Loucy (cell line): ENCODE measurements around the gene ABCB9.

Experiments used
- H2AFZ ChIP-seq: fragments of 200-600 bp; sonication (generic); 2 replicates; pipeline ENCODE4 v1.6.0; 2016; ENCODE audit warnings: antibody characterized with exemption, mild to moderate bottlenecking, low read length, moderate library complexity
- H3F3A ChIP-seq: fragments of 200-600 bp; 2 replicates; pipeline ENCODE4 v1.6.0; 2016; ENCODE audit warnings: antibody characterized with exemption, low read depth, mild to moderate bottlenecking
- H3K27me3 ChIP-seq: fragments of 200-600 bp; sonication (generic); 2 replicates; pipeline ENCODE4 v1.6.1; 2014; ENCODE audit warnings: low read length, mild to moderate bottlenecking; ENCODE audit not compliant: insufficient read depth, poor library complexity, severe bottlenecking
- H3K36me3 ChIP-seq: fragments of 200-600 bp; sonication (generic); 2 replicates; pipeline ENCODE4 v1.6.1; 2016; ENCODE audit warnings: low read length; ENCODE audit not compliant: insufficient read depth
- H3K4me1 ChIP-seq: fragments of 200-600 bp; sonication (generic); 2 replicates; pipeline ENCODE4 v1.5.1; 2014; ENCODE audit warnings: low read length, mild to moderate bottlenecking; ENCODE audit not compliant: insufficient read depth, poor library complexity, severe bottlenecking
- H3K4me2 ChIP-seq: fragments of 200-600 bp; sonication (generic); 2 replicates; pipeline ENCODE4 v1.6.0; 2014; ENCODE audit warnings: antibody characterized with exemption, low read length, low read depth, mild to moderate bottlenecking; ENCODE audit not compliant: poor library complexity, severe bottlenecking
- H3K4me3 ChIP-seq: fragments of 200-600 bp; sonication (generic); 2 replicates; pipeline ENCODE4 v1.5.1; 2014; ENCODE audit warnings: low read length, mild to moderate bottlenecking, mixed read lengths; ENCODE audit not compliant: poor library complexity, severe bottlenecking
- H3K79me2 ChIP-seq: fragments of 200-600 bp; sonication (generic); 2 replicates; pipeline ENCODE4 v1.6.1; 2014; ENCODE audit warnings: low read length; ENCODE audit not compliant: insufficient read depth
- H3K9ac ChIP-seq: fragments of 200-600 bp; sonication (generic); 2 replicates; pipeline ENCODE4 v1.6.0; 2014; ENCODE audit warnings: mild to moderate bottlenecking, low read depth, low read length, moderate library complexity; ENCODE audit not compliant: poor library complexity, severe bottlenecking
- H3K9me2 ChIP-seq: fragments of 200-600 bp; sonication (generic); replicated peaks from 2 replicates; pipeline ENCODE4 v1.6.1; 2016; ENCODE audit warnings: low read depth, low read length, mixed read lengths
- H3K9me3 ChIP-seq: fragments of 200-600 bp; sonication (generic); 2 replicates; pipeline ENCODE4 v1.6.1; 2014; ENCODE audit warnings: mild to moderate bottlenecking, antibody characterized with exemption, low read length, low read depth; ENCODE audit not compliant: insufficient read depth
- H4K20me1 ChIP-seq: fragments of 200-600 bp; sonication (generic); 2 replicates; pipeline ENCODE4 v1.6.0; 2014; ENCODE audit warnings: antibody characterized with exemption, low read length, mild to moderate bottlenecking; ENCODE audit not compliant: insufficient read depth, poor library complexity, severe bottlenecking
- CTCF ChIP-seq: fragments of 200-600 bp; sonication (generic); conservative IDR thresholded peaks from 2 replicates; pipeline ENCODE4 v1.5.1; 2014; ENCODE audit warnings: mild to moderate bottlenecking, antibody characterized with exemption, low read length
- EZH2phosphoT487 ChIP-seq: fragments of 200-600 bp; IDR thresholded peaks from 2 replicates; pipeline ENCODE4 v1.6.1; 2018; ENCODE audit warnings: antibody characterized with exemption, mild to moderate bottlenecking, moderate library complexity, borderline replicate concordance

ABCB9 gene

GRCh38 chr12:122884860-122885259 is 81.4 kb downstream of the ABCB9 start:
- Histone ChIP-seq H3K36me3 (0 out of 2 replicates have a peak, but pooled peaks cover 4% of the 10 kb centered on the region), H3K9ac (no peak overlapping the region), H3K4me2 (no peak overlapping the region), H2AFZ (no peak overlapping the region), H3K4me3 (no peak overlapping the region), H3K79me2 (peaks cover 98% of the 10 kb centered on the region), H3K9me3 (no peaks in the 10 kb centered on the region), H3K4me1 (peaks cover 76% of the 10 kb centered on the region), H3K27me3 (no peaks in the 10 kb centered on the region), H4K20me1 (peaks cover 71% of the 10 kb centered on the region), H3K9me2 (no peaks in the 10 kb centered on the region), H3F3A (no peaks in the 10 kb centered on the region)
- no peak for TF ChIP-seq CTCF
- TF ChIP-seq EZH2phosphoT487, result no peak

- H3K79me2 ChIP-seq, result peaks cover 98% of the 10 kb centered on the region
- TF ChIP-seq EZH2phosphoT487, result no peak
- no peak for TF ChIP-seq CTCF
- H4K20me1 ChIP-seq, result peaks cover 73% of the 10 kb centered on the region
- H3K9me3 ChIP-seq, result no peaks in the 10 kb centered on the region
- no peaks in the 10 kb centered on the region for H3K9me2 ChIP-seq
- no peaks in the 10 kb centered on the region for H3F3A ChIP-seq
- no peak overlapping the region for H3K4me2 ChIP-seq
- no peak overlapping the region for H3K9ac ChIP-seq
- peaks cover 74% of the 10 kb centered on the region for H3K4me1 ChIP-seq
- H3K36me3 ChIP-seq, result peaks cover 4% of the 10 kb centered on the region; the same call in 1 of the 2 replicates
- H2AFZ ChIP-seq, result no peak overlapping the region
- no peak overlapping the region for H3K4me3 ChIP-seq
- no peaks in the 10 kb centered on the region for H3K27me3 ChIP-seq
Measured at GRCh38 chr12:122884091-122884826, 82.0 kb downstream of the ABCB9 start.

GRCh38 chr12:122882908-122883558 is 83.2 kb downstream of the ABCB9 start:
- peak overlapping the region; percentile 16 for H3K9ac ChIP-seq
- H3K9me2 ChIP-seq, result no peaks in the 10 kb centered on the region
- peaks cover 4% of the 10 kb centered on the region; the same call in 1 of the 2 replicates for H3K36me3 ChIP-seq
- H3K4me2 ChIP-seq, result peak overlapping the region; percentile 66
- no peaks in the 10 kb centered on the region for H3K9me3 ChIP-seq
- no peak overlapping the region for H2AFZ ChIP-seq
- TF ChIP-seq EZH2phosphoT487, result no peak
- TF ChIP-seq CTCF, result no peak
- H3K79me2 ChIP-seq, result peaks cover 98% of the 10 kb centered on the region
- peak overlapping the region; percentile 44 for H3K4me3 ChIP-seq
- no peaks in the 10 kb centered on the region for H3K27me3 ChIP-seq
- no peaks in the 10 kb centered on the region for H3F3A ChIP-seq
- peaks cover 62% of the 10 kb centered on the region for H3K4me1 ChIP-seq
- peaks cover 67% of the 10 kb centered on the region for H4K20me1 ChIP-seq
